Ishikawa (cell line): Measurements from ENCODE around the gene CTNND2.

ENCODE experiments used
- CEBPB ChIP-seq: IDR thresholded peaks from 2 replicates; pipeline ENCODE4 v1.6.1; 2012
- CREB1 ChIP-seq: IDR thresholded peaks from 2 replicates; pipeline ENCODE4 v1.6.1; 2012; ENCODE audit warnings: low read depth
- EP300 ChIP-seq: IDR thresholded peaks from 2 replicates; pipeline ENCODE4 v1.6.1; 2012; ENCODE audit warnings: borderline replicate concordance
- FOXM1 ChIP-seq: IDR thresholded peaks from 2 replicates; pipeline ENCODE4 v1.6.1; 2012; ENCODE audit warnings: low read depth, borderline replicate concordance
- NFIC ChIP-seq: IDR thresholded peaks from 2 replicates; pipeline ENCODE4 v1.6.1; 2012
- RAD21 ChIP-seq: IDR thresholded peaks from 2 replicates; pipeline ENCODE4 v1.6.1; 2012; ENCODE audit warnings: low read depth
- TAF1 ChIP-seq: IDR thresholded peaks from 2 replicates; pipeline ENCODE4 v1.6.1; 2012; ENCODE audit warnings: low read depth, mild to moderate bottlenecking
- TEAD4 ChIP-seq: IDR thresholded peaks from 2 replicates; pipeline ENCODE4 v1.6.1; 2012
- YY1 ChIP-seq: IDR thresholded peaks from 2 replicates; pipeline ENCODE4 v1.6.1; 2012; ENCODE audit warnings: low read depth
- ZBTB7A ChIP-seq: IDR thresholded peaks from 2 replicates; pipeline ENCODE4 v1.6.1; 2012; ENCODE audit warnings: low read depth
- TF ChIP-seq, protein P1 (sequence below): IDR thresholded peaks from 2 replicates; pipeline ENCODE4 v1.6.1; 2012; ENCODE audit warnings: low read depth, mild to moderate bottlenecking
- TF ChIP-seq, protein P2 (sequence below): IDR thresholded peaks from 2 replicates; pipeline ENCODE4 v1.6.1; 2012
- TF ChIP-seq, protein P3 (sequence below): IDR thresholded peaks from 2 replicates; pipeline ENCODE4 v1.6.1; 2012

DNA sequence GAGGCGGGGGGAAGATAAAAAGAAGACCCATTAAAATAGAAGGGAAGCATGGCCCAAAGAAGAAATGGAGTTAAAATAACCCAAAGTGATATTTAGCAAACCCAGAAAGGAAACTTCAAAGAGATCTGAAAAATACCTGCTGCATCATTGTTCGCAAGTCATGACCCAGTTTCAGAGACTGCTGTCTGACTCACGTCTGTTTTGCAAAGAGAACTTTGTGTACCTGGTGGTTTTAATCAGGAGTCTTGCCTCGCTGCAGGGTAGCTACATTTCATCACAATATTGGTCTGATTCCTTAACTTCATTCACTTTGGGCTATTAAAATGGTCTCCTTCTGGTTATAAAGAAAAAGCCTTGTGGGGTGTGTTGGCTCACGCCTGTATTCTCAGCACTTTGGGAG is 682.1 kb downstream of the CTNND2 start:
- no peak for TF ChIP-seq EP300
- TF ChIP-seq ZBTB7A = no peak
- TF ChIP-seq RAD21 = no peak
- TF ChIP-seq, protein P1, sequence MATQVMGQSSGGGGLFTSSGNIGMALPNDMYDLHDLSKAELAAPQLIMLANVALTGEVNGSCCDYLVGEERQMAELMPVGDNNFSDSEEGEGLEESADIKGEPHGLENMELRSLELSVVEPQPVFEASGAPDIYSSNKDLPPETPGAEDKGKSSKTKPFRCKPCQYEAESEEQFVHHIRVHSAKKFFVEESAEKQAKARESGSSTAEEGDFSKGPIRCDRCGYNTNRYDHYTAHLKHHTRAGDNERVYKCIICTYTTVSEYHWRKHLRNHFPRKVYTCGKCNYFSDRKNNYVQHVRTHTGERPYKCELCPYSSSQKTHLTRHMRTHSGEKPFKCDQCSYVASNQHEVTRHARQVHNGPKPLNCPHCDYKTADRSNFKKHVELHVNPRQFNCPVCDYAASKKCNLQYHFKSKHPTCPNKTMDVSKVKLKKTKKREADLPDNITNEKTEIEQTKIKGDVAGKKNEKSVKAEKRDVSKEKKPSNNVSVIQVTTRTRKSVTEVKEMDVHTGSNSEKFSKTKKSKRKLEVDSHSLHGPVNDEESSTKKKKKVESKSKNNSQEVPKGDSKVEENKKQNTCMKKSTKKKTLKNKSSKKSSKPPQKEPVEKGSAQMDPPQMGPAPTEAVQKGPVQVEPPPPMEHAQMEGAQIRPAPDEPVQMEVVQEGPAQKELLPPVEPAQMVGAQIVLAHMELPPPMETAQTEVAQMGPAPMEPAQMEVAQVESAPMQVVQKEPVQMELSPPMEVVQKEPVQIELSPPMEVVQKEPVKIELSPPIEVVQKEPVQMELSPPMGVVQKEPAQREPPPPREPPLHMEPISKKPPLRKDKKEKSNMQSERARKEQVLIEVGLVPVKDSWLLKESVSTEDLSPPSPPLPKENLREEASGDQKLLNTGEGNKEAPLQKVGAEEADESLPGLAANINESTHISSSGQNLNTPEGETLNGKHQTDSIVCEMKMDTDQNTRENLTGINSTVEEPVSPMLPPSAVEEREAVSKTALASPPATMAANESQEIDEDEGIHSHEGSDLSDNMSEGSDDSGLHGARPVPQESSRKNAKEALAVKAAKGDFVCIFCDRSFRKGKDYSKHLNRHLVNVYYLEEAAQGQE = no peak
- no peak for TF ChIP-seq TAF1
- TF ChIP-seq NFIC = no peak
- TF ChIP-seq TEAD4 = no peak
- no peak for TF ChIP-seq CREB1
- TF ChIP-seq YY1 = no peak
- TF ChIP-seq, protein P2, sequence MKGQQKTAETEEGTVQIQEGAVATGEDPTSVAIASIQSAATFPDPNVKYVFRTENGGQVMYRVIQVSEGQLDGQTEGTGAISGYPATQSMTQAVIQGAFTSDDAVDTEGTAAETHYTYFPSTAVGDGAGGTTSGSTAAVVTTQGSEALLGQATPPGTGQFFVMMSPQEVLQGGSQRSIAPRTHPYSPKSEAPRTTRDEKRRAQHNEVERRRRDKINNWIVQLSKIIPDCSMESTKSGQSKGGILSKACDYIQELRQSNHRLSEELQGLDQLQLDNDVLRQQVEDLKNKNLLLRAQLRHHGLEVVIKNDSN = no peak
- no peak for TF ChIP-seq CEBPB
- TF ChIP-seq, protein P3, sequence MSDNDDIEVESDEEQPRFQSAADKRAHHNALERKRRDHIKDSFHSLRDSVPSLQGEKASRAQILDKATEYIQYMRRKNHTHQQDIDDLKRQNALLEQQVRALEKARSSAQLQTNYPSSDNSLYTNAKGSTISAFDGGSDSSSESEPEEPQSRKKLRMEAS = no peak
- TF ChIP-seq FOXM1 = no peak
